C4-2B (cell line): Measurements from ENCODE around the gene HOXD12.

Experiments used
- CTCF ChIP-seq: fragments of 450-650 bp; conservative IDR thresholded peaks from 2 replicates; pipeline ENCODE4 v1.5.1; 2017; ENCODE audit warnings: mild to moderate bottlenecking
- ZFX ChIP-seq: fragments of 450-650 bp; IDR thresholded peaks from 2 replicates; pipeline ENCODE4 v1.6.1; 2017

GRCh38 chr2:176132205-176133171 is 32.9 kb downstream of the HOXD12 start:
- TF ChIP-seq CTCF: no peak
- TF ChIP-seq ZFX: no peak
